ENCODE data around the gene PLEKHG5. TPM values are rescaled to one million over a fixed set of nuclear protein-coding genes. Genes with fewer than 3 reads are reported as not detected.

The PLEKHG5 gene
- total RNA-seq, 1 experiment from 2014 or later: 1.6 TPM

DNA sequence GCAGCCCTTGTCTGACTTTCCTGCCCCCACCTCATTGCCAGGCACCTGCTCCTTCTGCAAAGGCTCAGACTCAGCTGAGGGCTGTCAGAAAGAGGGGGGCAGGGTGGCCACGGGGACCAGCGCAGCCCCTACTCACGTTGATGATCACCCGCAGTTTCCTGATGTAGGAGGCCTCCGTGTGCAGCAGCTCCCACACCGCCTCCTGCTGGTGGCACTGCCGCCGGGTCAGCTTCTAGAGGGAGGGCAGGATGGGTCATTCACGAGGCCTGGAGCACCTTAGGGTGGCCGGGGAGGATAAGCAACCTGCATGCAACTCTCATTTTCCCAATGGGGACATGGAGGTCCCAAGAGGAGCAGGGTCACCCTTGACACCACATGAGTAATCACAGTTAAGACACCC lies 19.1 kb downstream of the PLEKHG5 start:
- Histone ChIP-seq H3K27me3 (replicated peaks) (no peaks in the 10 kb centered on the region), H3K27ac (no peak overlapping the region), H3K4me3 (no peak overlapping the region), H3K9me3 (replicated peaks) (no peaks in the 10 kb centered on the region), H3K36me3 (no peaks in the 10 kb centered on the region), H3K4me1 (replicated peaks) (peaks cover 7% of the 10 kb centered on the region; the same call in 1 of the 2 replicates)
- no peak for DNase-seq (ENCODE audit: low read depth in 1 of 2, low spot score in 2 of 2)

DNA sequence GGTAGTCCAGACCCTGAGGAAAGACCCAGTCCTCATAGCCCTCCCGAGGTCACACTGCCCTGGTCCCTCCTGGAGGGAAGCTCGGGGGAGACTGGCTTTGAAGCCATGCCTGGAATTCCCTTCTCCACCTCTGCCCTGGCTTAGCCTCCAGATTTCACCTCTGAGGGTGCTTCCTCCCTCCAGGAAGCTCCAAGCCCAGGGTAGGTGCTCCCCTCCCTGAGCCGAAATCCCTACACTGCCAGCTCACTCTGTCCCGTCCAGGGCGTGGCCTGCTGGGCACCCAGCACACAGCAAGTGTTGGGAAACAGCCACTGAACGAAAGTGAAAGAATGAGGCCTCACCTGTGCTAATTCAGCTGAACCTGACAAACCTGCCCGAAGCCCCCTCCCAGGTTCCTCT lies 19.5 kb downstream of the PLEKHG5 start:
- H3K27me3 ChIP-seq (replicated peaks): no peaks in the 10 kb centered on the region
- no peak overlapping the region for H3K4me3 ChIP-seq
- H3K9me3 ChIP-seq (replicated peaks): no peaks in the 10 kb centered on the region
- H3K4me1 ChIP-seq (replicated peaks): peaks cover 7% of the 10 kb centered on the region; the same call in 1 of the 2 replicates
- no peak for DNase-seq (ENCODE audit: low read depth in 1 of 2, low spot score in 2 of 2)
- no peaks in the 10 kb centered on the region for H3K36me3 ChIP-seq
- H3K27ac ChIP-seq: no peak overlapping the region

DNA sequence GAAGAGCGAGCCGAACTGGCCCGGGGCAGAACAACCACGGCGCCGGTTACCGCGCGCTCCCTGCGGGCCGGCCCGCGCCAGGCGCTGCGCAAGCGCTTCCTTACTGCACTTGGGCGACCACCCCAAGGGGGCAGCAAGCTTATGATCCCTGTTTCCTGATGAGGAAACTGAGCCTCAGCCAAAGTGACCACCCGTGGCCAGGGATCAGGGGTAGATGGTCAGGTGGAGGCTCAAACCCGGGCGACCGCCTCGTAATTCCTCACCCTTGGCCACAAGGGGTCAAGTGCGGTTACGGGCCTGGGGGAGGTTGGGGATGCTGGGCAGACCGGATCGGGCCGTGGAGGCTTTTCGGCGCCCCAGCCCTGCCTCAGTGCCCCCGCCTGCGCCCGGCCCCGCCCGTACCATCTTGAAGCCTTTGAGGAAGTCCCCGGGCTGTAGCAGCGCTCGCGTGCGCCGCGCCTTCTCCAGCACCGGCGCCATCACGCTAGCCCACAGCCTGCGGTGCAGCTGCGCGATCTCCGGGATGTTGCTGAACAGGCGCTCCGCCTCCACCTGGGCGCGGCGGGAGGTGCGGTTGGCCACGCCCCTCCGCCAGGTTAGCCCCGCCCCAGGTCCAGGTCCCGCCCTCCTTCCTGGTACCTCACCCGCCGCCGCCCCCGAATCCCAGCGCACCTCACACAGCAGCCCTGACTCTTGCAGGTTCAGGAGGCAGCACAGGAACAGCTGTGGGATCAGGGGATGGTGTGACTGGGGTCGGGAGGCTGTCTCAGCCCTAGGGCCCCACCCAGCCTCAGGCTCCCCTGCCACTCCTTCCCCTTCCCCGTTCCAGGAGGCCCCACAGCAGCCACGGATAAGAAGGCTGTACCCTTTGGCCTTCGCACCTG lies 20.1 kb downstream of the PLEKHG5 start:
- DNase-seq (ENCODE audit: low read depth in 1 of 2, low spot score in 2 of 2): no peak
- H3K9me3 ChIP-seq (replicated peaks): no peaks in the 10 kb centered on the region
- no peaks in the 10 kb centered on the region for H3K36me3 ChIP-seq
- H3K27ac ChIP-seq: no peak overlapping the region
- H3K27me3 ChIP-seq (replicated peaks): no peaks in the 10 kb centered on the region
- no peak overlapping the region for H3K4me3 ChIP-seq
- peaks cover 7% of the 10 kb centered on the region; the same call in 1 of the 2 replicates for H3K4me1 ChIP-seq (replicated peaks)

DNA sequence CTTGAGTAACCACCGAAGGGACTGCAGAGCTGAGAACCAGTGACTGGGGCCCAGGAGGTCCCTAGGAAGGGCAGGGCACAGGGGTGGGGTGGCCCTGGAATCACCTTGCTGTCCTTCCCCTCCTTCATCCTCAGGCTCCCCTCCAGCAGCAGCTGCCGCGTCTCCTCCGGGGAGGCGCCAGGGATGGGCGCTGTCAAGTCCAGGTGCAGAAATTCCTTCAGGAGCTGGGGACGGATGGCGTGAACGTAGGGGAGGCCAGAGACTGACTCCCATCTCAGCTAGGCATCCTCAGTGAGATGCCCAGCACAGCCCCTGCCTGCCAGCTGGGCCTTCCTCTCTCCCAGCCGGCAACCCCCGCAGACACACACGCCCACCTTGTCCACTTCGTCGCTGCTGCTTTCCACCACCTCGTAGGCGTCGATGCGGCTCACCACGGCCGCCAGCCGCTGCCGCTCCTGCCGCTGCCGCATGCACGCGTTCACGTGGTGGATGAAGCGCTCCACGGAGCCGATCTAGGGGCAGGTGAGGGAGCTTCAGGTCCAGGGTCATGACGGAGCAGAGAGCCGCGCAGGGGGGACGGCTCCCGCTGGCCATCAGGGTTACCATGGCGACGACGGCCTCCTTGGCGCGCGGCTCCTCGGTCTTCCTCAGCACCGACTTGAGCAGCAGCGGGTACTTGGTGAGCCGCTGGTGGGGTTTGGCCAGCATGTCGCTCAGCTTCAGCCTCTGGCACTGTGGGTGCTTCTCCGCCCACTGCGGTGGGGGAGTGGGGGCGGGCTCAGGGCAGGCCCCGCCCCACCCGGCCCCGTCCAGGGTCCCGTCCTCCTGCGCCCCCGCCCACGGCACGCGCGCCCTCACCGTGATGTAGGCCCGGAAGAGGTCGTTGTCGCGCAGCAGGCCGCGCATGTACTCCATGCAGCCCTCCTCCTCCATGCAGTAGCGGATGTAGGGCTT lies 21.1 kb downstream of the PLEKHG5 start:
- Histone ChIP-seq H3K4me3 (no peak overlapping the region), H3K4me1 (replicated peaks) (peaks cover 1% of the 10 kb centered on the region; the same call in 1 of the 2 replicates), H3K9me3 (replicated peaks) (no peaks in the 10 kb centered on the region), H3K27me3 (replicated peaks) (no peaks in the 10 kb centered on the region), H3K27ac (no peak overlapping the region), H3K36me3 (no peaks in the 10 kb centered on the region)
- no peak for DNase-seq (ENCODE audit: low read depth in 1 of 2, low spot score in 2 of 2)

DNA sequence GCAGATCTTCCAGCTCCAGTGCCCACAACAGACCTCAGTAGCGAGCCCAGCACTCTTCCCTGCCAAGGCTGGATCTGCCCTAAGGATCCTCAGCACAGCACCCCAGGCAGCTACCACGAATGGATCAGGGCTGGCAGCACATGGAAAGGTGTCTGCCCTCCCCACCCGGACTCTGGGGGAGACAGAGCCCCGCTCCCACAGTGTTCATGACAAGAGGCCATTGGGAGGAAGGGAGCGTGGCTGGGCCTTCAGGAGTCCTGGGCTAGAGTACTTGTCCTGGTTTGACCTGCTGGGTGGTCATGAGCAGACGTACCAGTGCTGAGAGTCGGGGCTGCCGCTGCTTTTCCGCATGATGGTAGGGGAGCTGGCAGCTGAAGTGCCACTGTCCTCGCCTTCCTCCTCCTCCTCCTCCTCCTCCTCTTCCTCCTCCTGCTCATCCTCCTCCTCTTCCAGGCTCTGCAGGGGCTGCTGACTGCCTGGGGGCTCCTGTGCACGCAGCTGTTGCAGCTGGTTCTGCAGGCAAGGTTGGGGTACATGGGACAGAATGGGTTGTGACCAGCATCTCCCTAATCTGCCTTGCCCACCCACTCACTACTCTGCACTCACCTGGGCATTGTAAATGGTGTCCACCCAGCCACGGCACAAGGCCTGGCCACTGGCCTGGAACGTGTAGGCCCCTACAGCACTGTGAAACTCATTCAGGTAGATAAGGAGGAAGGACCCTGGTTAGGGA lies 22.6 kb downstream of the PLEKHG5 start:
- Histone ChIP-seq H3K9me3 (replicated peaks) (no peaks in the 10 kb centered on the region), H3K4me3 (no peak overlapping the region), H3K4me1 (replicated peaks) (no peaks in the 10 kb centered on the region), H3K27me3 (replicated peaks) (no peaks in the 10 kb centered on the region), H3K27ac (no peak overlapping the region), H3K36me3 (no peaks in the 10 kb centered on the region)
- DNase-seq (ENCODE audit: low read depth in 1 of 2, low spot score in 2 of 2): no peak

DNA sequence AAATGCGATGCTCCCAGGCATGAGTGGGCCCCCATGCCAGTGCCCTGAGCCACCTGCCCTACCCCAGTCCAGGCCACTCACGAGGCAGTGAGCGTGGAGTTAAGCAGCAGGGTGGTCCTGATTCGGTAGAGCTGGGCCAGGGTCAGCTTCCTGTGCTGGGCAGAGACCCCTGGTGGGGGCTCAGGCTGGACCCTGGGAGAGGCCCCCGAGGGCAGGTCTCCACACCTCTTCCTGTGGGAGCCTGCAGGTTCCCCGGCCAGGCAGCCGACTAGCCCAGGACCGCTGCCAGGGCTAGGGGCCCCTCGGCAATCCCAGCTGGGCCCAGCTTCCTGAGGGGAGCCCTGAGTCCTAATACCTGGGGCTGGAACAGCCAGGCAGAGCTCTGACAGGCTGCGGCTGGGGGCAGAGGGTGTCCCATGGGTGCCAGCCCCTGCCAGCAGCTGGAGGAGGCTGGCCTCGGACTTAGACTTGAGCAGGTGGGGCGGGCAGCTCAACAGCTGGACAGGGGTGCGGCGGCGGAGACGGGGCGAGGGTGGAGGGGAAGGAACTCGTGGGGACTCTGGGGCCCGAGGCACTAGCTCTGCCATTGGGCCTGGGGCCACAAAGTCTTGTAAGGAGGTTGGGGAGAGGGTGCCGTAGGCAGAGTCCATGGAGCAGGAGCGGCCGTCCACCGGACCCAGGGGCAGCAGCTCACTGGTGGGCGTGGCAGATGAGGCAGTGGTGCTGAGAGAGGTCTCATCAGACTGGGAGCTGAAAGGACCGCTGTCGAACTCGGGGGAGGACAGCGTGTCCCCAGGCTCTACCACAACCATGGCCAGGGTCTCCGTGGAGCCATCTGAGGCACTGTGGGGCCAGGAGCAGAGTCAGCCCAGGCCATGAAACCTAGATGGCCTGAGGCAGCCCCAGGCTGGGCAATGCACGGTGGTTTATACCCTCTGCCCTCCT lies 23.5 kb downstream of the PLEKHG5 start:
- Histone ChIP-seq H3K36me3 (no peaks in the 10 kb centered on the region), H3K27ac (no peak overlapping the region), H3K27me3 (replicated peaks) (no peaks in the 10 kb centered on the region), H3K4me3 (no peak overlapping the region), H3K4me1 (replicated peaks) (no peaks in the 10 kb centered on the region), H3K9me3 (replicated peaks) (no peaks in the 10 kb centered on the region)
- no peak for DNase-seq (ENCODE audit: low read depth in 1 of 2, low spot score in 2 of 2)

DNA sequence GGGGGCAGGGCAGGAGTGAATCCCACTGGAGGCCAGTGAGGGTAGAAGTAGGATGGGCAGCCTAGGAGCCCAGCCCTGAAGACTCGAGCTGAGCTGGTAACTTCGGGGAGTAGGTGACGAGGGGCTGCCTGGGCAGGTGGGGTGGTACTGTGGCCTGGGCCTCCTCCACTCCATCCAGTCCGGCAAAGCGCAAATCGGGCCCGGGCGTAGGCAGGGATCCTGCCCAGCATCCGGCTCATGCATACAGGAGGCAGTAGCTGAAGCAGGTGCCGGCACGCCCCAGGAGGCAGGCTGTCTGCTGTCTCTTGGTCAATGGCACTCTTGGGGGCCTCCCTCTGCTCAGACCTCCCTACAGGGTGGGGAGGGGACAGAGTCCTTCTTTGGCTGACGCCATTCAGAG lies 24.2 kb downstream of the PLEKHG5 start:
- no peak for DNase-seq (ENCODE audit: low read depth in 1 of 2, low spot score in 2 of 2)

DNA sequence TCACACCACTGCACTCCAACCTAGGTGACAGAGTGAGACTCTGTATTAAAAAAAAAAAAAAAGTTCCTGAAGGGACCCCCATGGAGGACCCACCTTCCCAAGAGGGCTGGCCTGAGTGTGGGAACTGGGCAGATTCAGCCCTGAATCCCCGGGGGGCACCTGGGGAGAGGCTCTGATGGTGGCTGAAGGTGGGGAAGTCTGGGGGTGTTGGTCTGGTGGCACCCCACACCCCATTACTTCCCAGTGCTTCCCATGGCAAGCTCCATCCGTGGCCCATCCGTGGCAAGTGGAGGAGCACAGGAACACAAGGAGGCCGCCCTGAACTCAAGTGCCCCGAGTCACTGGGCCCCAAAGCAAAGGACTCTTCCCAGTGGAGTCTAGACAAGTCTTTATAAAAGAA lies 24.7 kb downstream of the PLEKHG5 start:
- H3K4me1 ChIP-seq (replicated peaks): no peaks in the 10 kb centered on the region
- no peaks in the 10 kb centered on the region for H3K36me3 ChIP-seq
- no peak overlapping the region for H3K4me3 ChIP-seq
- H3K27me3 ChIP-seq (replicated peaks): no peaks in the 10 kb centered on the region
- DNase-seq (ENCODE audit: low read depth in 1 of 2, low spot score in 2 of 2): no peak
- no peaks in the 10 kb centered on the region for H3K9me3 ChIP-seq (replicated peaks)
- no peak overlapping the region for H3K27ac ChIP-seq

More for the DNA sequence above, 24.2 kb downstream of the PLEKHG5 start:
- Histone ChIP-seq H3K27ac (no peak overlapping the region), H3K9me3 (replicated peaks) (no peaks in the 10 kb centered on the region), H3K36me3 (no peaks in the 10 kb centered on the region), H3K27me3 (replicated peaks) (no peaks in the 10 kb centered on the region), H3K4me1 (replicated peaks) (no peaks in the 10 kb centered on the region), H3K4me3 (no peak overlapping the region)

DNA sequence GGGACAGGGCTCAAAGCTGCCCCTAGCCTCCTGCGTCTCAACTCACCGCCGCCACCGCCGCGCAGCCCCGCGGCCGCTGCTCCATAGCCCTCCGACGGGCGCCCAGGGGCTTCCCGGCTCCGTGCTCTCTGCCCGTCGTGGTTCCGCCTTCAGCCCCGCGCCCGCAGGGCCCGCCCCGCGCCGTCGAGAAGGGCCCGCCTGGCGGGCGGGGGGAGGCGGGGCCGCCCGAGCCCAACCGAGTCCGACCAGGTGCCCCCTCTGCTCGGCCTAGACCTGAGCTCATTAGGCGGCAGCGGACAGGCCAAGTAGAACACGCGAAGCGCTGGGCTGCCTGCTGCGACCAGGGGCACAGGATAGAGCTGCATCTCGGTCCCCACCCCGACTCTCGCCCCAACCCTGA lies 25.4 kb downstream of the PLEKHG5 start, which contains the start of gene TNFRSF25:
TNFRSF25 (minus strand) TSS at position 151 of the 400 bp plus-strand sequence; CDS start at position 85, 66 bp downstream.
- Histone ChIP-seq H3K27ac (no peak within 1 kb of the TSS), H3K4me3 (no peak within 1 kb of the TSS), H3K9me3 (replicated peaks) (no peaks in the 10 kb centered on the region), H3K27me3 (replicated peaks) (no peaks in the 10 kb centered on the region), H3K36me3 (no peaks in the 10 kb centered on the region), H3K4me1 (replicated peaks) (no peaks in the 10 kb centered on the region)
- no peak for DNase-seq (ENCODE audit: low read depth in 1 of 2, low spot score in 2 of 2)

DNA sequence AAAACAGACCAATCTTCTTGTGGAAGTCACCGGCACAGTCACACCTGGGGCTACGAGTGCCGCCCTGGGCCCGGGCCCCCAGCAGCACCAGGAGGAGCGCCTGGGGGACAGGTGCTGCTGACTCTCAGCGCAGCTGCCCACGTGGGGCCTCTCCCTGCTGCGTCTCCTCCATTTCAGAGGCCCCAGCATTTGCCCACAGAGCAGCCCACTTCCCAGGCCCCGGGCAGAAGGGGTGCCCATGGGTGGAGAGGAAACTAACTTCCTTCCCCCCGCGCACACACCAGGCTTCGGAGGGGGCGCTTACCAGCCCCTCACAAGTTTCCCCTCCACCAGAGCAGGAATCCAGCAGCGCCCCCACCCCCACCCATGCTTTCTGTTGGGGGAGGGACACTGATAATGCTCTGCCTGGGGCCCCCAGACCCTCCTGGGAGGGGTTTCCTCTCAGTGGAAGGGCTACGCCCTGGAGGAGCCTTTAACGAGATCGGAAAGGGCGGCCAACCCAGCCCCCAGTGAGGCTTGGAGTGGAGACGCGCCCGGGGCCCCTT lies 25.9 kb downstream of the PLEKHG5 start:
- H3K4me3 ChIP-seq: no peak overlapping the region
- no peak overlapping the region for H3K27ac ChIP-seq
- H3K4me1 ChIP-seq (replicated peaks): no peaks in the 10 kb centered on the region
- no peaks in the 10 kb centered on the region for H3K9me3 ChIP-seq (replicated peaks)
- no peaks in the 10 kb centered on the region for H3K36me3 ChIP-seq
- no peaks in the 10 kb centered on the region for H3K27me3 ChIP-seq (replicated peaks)
- DNase-seq (ENCODE audit: low read depth in 1 of 2, low spot score in 2 of 2): no peak

DNA sequence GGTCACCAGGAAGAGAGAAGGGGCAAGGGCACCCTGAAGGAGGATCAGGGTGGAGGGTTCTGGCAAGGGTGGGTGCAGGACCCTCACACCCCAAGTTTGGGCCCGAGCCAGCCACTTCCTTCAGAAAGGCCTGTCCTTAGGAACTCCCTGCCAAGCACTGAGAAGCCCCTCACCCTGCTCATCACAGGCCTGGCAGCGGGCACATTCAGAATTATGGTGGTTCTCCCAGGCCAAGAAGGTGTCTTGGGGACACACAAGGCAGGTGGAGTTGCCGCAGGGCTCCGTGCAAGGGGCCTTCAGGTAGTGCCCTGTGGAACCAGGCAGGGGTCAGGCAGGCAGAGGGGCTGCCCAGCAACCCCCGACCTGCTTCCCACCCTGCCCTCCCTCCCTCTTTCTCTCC lies 26.6 kb downstream of the PLEKHG5 start:
- no peaks in the 10 kb centered on the region for H3K36me3 ChIP-seq
- H3K4me3 ChIP-seq: no peak overlapping the region
- no peaks in the 10 kb centered on the region for H3K4me1 ChIP-seq (replicated peaks)
- no peak for DNase-seq (ENCODE audit: low read depth in 1 of 2, low spot score in 2 of 2)
- H3K27ac ChIP-seq: no peak overlapping the region
- H3K9me3 ChIP-seq (replicated peaks): no peaks in the 10 kb centered on the region
- H3K27me3 ChIP-seq (replicated peaks): no peaks in the 10 kb centered on the region

DNA sequence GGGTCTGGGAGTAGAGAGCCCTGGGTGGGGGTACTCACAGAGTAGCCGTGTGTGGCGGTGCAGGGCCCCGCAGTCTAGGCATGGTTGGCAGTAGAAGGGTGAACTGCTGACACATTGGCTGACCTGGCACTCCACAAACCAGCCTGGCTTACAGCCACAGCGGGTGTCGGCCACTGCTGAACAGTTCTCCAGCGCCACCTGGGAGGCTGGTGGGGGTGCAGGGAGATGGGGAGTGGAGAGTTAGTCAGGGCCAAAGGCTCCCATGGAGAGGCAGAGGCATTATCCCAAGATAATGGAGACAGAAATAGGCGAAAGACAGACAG lies 27.0 kb downstream of the PLEKHG5 start:
- H3K27ac ChIP-seq: no peak overlapping the region
- 0 out of 2 replicates have a peak, but pooled peaks cover 4% of the 10 kb centered on the region for H3K27me3 ChIP-seq (replicated peaks)
- H3K4me1 ChIP-seq (replicated peaks): no peaks in the 10 kb centered on the region
- H3K36me3 ChIP-seq: no peaks in the 10 kb centered on the region
- no peak for DNase-seq (ENCODE audit: low read depth in 1 of 2, low spot score in 2 of 2)
- no peak overlapping the region for H3K4me3 ChIP-seq
- H3K9me3 ChIP-seq (replicated peaks): no peaks in the 10 kb centered on the region

Data from SJSA1 (cell line).